HG02588 (cell line): ENCODE data around the gene FRZB.

ENCODE experiments used
- ATAC-seq: cut with Tn5 transposase; IDR thresholded peaks from one replicate; pipeline ENCODE4 v1.9.1; 2021; ENCODE audit warnings: mild to moderate bottlenecking, moderate library complexity; ENCODE audit not compliant: unreplicated experiment

Gene FRZB

DNA sequence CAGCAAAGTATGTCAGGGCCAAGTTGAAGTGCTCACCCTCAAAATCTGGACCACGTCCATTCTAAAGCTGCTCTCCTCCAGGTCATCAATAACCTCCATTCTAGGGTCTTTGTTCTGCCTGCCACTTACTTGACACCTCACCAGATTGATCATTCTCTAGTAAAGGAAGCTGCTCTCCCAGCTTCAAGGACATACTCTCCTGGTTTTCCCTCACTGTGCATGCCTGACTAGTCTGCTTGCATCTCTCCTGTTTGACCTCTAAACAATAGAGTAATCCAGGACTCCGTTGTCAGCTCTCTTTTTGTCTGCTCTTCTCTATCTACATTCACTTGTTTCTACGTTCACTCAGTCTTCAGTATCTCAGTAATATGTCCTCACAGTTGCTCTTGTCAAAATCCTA is 59.1 kb downstream of the FRZB start:
- ATAC-seq, result no peak

DNA sequence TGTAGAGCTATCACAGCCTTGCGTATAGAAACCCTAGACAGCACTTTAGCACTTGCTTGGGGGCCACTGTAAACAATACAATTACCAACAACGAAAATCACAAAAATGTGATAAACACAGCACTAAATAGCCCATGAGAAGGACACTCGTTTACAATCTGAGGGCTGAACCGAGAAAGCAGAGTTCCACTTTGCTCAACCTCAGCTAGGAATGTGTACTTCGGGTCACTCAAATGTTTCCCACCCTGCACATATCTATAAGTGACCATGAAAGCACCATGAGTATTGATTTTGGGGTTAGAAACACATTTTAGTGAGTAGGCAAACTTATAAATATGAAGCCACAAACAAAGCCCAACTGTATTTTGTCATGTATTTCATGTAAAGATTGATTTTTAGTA is 62.3 kb downstream of the FRZB start:
- no peak for ATAC-seq

DNA sequence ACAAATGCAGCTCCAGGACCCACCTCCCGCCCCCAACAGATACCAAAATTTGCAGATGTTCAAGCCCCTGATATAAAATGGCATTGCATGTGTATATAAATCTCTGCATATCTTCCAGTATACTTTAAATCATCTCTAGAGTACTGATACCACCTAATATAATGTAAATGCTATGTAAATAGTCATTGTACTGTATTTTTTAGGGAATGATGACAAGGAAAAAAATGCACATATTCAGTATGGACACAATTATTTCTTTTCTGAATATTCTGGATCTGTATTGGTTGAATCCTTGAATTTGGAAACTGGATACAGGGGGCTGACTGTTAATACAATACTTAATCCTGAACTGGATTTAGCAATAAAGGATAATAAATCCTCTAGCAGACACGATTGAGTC is 67.7 kb downstream of the FRZB start:
- ATAC-seq, result no peak

DNA sequence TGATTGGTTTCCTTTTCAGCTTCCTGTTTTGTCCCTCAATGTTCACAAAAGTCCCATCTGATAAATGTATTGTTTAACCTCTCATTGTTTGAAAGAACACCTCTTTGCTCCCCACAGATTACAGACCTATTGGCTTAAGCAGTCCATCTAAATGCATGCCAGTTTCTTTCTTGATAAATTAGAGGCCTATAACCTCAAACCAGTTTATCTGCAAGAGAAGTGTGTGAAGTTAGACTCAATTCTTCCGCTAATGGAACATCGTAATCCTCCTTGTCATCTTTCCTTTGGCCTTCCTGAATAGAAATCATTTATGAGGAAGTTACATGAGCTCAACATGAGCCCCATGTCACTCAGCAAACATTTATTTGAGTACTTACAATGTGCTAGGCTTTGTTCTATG is 74.0 kb downstream of the FRZB start:
- no peak for ATAC-seq

DNA sequence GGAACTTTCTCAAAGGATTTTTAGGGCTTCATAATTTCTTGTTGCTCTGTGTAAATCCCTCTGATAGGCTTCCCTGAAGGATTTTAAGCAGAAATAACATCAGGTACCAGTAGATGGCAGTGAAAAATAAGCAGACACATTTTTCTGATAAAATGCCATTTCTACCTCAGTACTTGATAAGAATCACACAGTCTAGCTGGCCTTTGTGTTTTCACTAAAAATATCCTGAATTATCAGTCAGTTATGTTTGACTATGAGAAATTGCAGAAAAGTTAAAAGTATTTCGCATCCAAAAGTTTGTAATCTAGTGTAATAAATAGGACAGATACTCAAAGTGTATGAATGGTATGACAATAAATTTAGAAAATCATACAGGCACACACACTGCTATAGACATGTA is 81.7 kb downstream of the FRZB start:
- ATAC-seq, result no peak

DNA sequence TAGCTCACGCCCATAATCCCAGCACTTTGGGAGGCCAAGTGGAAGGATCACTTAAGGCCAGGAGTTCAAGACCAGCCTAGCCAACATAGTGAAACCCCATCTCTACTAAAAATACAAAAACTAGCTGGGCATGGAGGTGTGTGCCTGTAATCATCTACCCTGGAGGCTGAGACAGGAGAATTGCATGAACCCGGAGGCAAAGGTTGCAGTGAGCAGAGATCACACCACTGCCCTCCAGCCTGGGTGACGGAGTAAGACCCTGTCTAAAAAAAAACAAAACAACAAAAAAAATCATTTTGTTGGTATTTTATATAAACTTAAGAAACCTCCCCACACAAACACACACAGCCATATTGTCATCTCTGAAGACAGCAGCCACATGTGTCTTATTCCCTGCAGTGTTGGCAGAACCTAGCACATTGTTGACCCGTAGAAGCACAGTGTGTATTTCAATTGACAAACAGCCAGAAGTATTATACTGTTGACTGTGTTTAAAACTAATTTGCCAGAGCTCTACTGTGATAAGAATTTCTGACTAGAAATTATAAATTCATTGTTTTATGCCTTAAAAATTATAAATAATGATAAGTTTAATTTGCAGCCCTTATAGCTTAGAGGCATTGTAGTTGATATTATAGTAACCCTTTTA is 82.3 kb downstream of the FRZB start:
- no peak for ATAC-seq
